RWPE2 (cell line): ENCODE data around the gene NTN5.

ENCODE experiments used
- ATAC-seq: fragments of 200-7000 bp; cut with Tn5 transposase; 3 replicates; pipeline ENCODE4 v1.9.1; 2021; ENCODE audit warnings: low read depth
- DNase-seq: peaks from one replicate; pipeline ENCODE4 v3.0.0-alpha.2; 2020; ENCODE audit warnings: low spot score
- H3K27ac ChIP-seq: fragments of 450-650 bp; 2 replicates; pipeline ENCODE4 v1.5.1; 2017; ENCODE audit warnings: mild to moderate bottlenecking; ENCODE audit not compliant: poor library complexity, severe bottlenecking
- H3K27me3 ChIP-seq: fragments of 250-450 bp; sonication (Bioruptor Pico); 2 replicates; pipeline ENCODE4 v1.5.1; 2021; ENCODE audit warnings: mild to moderate bottlenecking, moderate library complexity; ENCODE audit not compliant: insufficient read depth, poor library complexity, severe bottlenecking
- H3K36me3 ChIP-seq: fragments of 250-450 bp; sonication (Bioruptor Pico); 2 replicates; pipeline ENCODE4 v1.5.1; 2020; ENCODE audit warnings: low read depth, mild to moderate bottlenecking, moderate library complexity
- H3K4me1 ChIP-seq: fragments of 250-450 bp; sonication (Bioruptor Pico); 2 replicates; pipeline ENCODE4 v1.5.1; 2021; ENCODE audit warnings: mild to moderate bottlenecking, moderate library complexity; ENCODE audit not compliant: insufficient read depth, poor library complexity, severe bottlenecking
- H3K4me3 ChIP-seq: fragments of 250-450 bp; sonication (Bioruptor Pico); 2 replicates; pipeline ENCODE4 v1.5.1; 2021; ENCODE audit warnings: mild to moderate bottlenecking, moderate library complexity; ENCODE audit not compliant: severe bottlenecking
- H3K9me3 ChIP-seq: fragments of 250-450 bp; sonication (Bioruptor Pico); 2 replicates; pipeline ENCODE4 v1.5.1; 2021; ENCODE audit warnings: mild to moderate bottlenecking, moderate library complexity; ENCODE audit not compliant: severe bottlenecking
- CTCF ChIP-seq: fragments of 450-650 bp; IDR thresholded peaks from one replicate; pipeline ENCODE4 v1.5.1; 2017; ENCODE audit warnings: mild to moderate bottlenecking, moderate library complexity; ENCODE audit not compliant: poor library complexity, severe bottlenecking

Gene NTN5

GRCh38 chr19:48639483-48640375, 33.1 kb downstream of the NTN5 start:
- TF ChIP-seq CTCF, result no peak
- no peak for ATAC-seq
- no peaks in the 10 kb centered on the region for H3K36me3 ChIP-seq
- H3K27ac ChIP-seq, result no peak overlapping the region
- H3K4me1 ChIP-seq, result peaks cover 5% of the 10 kb centered on the region
- DNase-seq, result no peak
- H3K9me3 ChIP-seq, result no peaks in the 10 kb centered on the region
- H3K27me3 ChIP-seq, result no peaks in the 10 kb centered on the region
- H3K4me3 ChIP-seq, result no peak overlapping the region

GRCh38 chr19:48638831-48639381, 33.9 kb downstream of the NTN5 start:
- no peak for TF ChIP-seq CTCF
- H3K9me3 ChIP-seq, result no peaks in the 10 kb centered on the region
- DNase-seq (no peak), ATAC-seq (no peak)
- peaks cover 11% of the 10 kb centered on the region for H3K4me1 ChIP-seq
- H3K27me3 ChIP-seq, result no peaks in the 10 kb centered on the region
- H3K36me3 ChIP-seq, result no peaks in the 10 kb centered on the region
- H3K4me3 ChIP-seq, result no peak overlapping the region
- H3K27ac ChIP-seq, result peak overlapping the region; percentile 90

GRCh38 chr19:48637948-48638830, 34.6 kb downstream of the NTN5 start:
- H3K4me1 ChIP-seq, result peaks cover 18% of the 10 kb centered on the region
- no peaks in the 10 kb centered on the region for H3K9me3 ChIP-seq
- ATAC-seq (peak; percentile 28), DNase-seq (no peak)
- TF ChIP-seq CTCF, result no peak
- H3K27me3 ChIP-seq, result no peaks in the 10 kb centered on the region
- H3K27ac ChIP-seq, result peak overlapping the region; percentile 90
- H3K4me3 ChIP-seq, result peak overlapping the region; percentile 48
- H3K36me3 ChIP-seq, result peaks cover 2% of the 10 kb centered on the region; the same call in 1 of the 2 replicates

GRCh38 chr19:48637449-48637947, 35.3 kb downstream of the NTN5 start:
- Histone ChIP-seq H3K4me1 (peaks cover 25% of the 10 kb centered on the region), H3K27me3 (no peaks in the 10 kb centered on the region), H3K4me3 (peak overlapping the region; percentile 48), H3K9me3 (no peaks in the 10 kb centered on the region), H3K27ac (peak overlapping the region; percentile 90), H3K36me3 (peaks cover 4% of the 10 kb centered on the region; the same call in 1 of the 2 replicates)
- TF ChIP-seq CTCF, result no peak
- ATAC-seq, result peak; percentile 75
- DNase-seq, result peak; percentile 99
